Right ventricle myocardium inferior (tissue), 1 donor: ENCODE results near the gene ACYP2. TPM values are rescaled to one million over a fixed set of nuclear protein-coding genes. Genes with fewer than 3 reads are reported as not detected.

Experiments used
- ATAC-seq: fragments of 200-7000 bp; cut with Tn5 transposase; one replicate; pipeline ENCODE4 v1.9.1; 2020; ENCODE audit warnings: mild to moderate bottlenecking, moderate library complexity
- DNase-seq: peaks from one replicate; pipeline ENCODE4 v3.0.0; 2021; ENCODE audit errors: missing footprints
- intact Hi-C: fragments of 100-400 bp; cut with DNase I; formaldehyde crosslinking; loops from one replicate; pipeline ENCODE4 v1.11.0; 2022
- total RNA-seq: library from RNA; stranded (reverse); fragmentation: NEBNext Ultra II Directional; extraction: Animal tissue kit (Norgen Biotek cat#: 25700); gene quantifications from one replicate; pipeline ENCODE4 v1.2.1, GENCODE V29; 2021
- donor health status: DM: no; HTN: yes; CAD: no; lungs with severe emphysema.

Gene ACYP2
- total RNA-seq, 1 donor from 2014 or later: 62.6 TPM

DNA sequence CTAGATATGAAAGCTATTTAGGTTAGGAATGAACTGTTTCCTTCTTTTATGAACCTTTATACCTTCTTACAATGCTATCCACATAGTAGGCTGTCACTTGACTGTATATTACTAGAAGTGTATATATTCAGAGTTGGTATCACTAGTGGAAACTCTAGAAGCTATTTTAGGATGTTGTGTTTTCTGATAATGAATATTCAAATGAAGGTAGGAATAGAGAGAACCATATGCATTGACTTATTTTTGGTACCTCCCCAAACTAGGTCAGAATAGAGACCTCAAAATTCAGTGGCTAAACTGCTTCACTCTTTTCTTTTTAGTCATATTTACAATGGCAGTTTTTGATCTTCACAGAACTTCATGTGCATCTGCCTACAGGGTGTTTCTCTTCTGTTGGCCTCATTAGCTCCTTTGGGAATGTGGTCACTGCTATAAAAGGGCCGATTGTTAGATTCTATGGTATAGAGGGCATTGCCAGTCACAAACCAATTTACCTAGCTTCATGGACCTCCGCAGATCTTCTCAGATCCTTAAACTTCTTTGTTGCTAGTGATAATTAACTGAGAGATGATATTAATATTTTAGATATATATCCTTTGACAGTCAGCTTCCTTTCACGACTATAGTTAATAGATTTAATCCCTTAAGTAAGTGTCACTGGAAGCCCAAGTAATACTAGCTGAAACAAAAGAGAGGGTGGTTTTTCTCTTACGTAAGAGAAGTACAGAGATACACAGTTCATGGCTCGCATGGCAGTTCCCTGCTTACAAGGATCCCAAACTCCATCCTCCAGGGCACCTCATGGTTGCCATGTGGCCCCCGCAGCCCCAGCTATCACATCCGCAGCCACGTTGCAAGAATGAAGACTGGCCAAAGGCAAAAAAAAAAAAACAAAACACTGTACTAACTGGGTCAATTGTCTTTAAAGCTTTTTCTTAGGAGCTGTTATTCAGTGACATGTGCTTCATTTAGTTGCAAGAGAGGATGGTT lies 79.6 kb downstream of the ACYP2 start:
- intact Hi-C loops: no loop called here
- ATAC-seq (no peak), DNase-seq (no peak)

DNA sequence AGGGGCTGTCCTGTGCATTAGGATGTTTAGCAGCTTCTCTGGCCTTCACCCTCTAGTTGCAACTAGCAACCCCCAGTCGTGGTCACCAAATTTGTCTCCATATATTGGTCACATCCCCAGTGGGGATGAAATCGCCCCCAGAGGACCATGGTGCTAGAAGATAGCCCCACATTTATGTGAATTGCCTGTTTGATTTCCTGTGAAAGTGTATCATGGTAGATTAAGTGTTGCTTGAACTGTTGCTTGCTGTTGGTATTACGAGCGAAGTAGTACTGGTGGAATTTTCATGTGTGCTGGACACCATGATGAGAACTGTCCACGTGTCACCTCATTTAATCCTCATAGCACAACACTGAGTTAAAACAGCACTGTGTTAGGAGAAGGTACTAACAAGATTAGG lies 81.2 kb downstream of the ACYP2 start:
- intact Hi-C loops: no loop called here
- DNase-seq: no peak

DNA sequence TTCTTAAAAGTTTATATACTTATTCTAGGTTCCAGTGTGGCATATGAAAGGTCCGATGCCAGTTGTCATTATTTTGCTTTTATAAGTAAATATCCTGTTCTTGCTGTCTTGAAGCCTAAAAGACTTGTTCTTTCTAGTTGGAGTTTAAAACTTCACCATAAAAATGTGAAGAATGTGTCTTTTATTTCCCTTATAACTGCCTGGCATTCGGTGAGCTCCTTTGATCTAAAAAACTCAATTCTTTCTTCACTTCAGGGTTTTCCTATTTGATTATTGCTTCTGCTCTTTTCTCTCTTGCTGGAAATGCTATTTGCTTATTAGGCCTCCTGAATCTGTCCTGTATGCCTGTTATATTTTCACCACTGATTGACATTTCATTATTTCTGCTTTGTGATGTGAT lies 89.1 kb downstream of the ACYP2 start:
- DNase-seq: no peak
- ATAC-seq: no peak
- intact Hi-C loops: no loop called here

More for the DNA sequence above, 81.2 kb downstream of the ACYP2 start:
- ATAC-seq: no peak

DNA sequence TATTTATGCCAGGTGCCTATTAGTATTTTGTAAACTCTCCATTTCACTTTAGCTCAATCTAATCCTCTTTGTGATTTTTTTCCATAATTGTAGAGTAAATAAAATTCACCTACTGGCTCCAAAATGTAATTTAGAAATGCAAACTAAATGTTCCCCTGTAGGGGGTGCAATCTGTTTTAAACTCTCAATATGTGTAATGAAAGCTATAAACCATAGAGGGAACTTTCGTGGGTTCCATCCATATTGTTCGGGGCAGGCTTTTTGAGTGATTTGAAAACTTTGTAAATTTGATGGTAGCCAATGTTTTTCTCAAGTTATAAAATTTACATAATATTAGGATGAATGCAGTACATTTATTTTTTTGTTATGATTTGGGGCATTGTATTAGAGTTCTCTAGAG lies 91.2 kb downstream of the ACYP2 start:
- DNase-seq (no peak), ATAC-seq (no peak)
- intact Hi-C loops: loop anchor here (5.0 kb wide), 2 partner anchors 126 to 316 kb away; a partner anchor contains a TSS

DNA sequence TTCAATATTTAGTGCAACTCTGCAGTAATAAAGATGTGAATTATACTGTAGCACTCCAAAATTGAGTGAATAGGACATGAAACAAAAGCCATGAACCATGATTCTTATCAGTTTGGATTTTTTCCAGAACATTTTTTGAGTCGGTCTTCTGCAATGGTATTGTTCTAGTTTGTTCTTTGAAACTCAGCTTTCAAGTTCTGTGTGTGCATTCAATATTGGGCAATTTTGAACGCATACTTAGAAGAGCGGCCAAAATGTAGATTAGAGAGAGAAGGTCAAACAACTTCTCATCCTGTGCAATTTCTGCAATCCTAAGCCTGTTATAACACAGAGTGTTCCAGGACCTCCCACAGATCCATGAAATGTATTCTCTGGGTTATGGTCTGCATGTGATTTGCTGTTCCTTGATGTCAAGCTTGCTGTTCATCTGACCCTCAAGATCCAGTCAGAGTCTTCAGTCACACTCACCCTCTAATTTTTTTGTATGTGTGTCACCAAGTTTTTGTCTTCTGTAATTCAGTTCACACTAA lies 92.3 kb downstream of the ACYP2 start:
- peak; percentile 24 for ATAC-seq
- intact Hi-C loops: loop anchor here (2.0 to 5.0 kb wide), 3 partner anchors 125 to 315 kb away; a partner anchor contains a TSS
- DNase-seq: no peak

DNA sequence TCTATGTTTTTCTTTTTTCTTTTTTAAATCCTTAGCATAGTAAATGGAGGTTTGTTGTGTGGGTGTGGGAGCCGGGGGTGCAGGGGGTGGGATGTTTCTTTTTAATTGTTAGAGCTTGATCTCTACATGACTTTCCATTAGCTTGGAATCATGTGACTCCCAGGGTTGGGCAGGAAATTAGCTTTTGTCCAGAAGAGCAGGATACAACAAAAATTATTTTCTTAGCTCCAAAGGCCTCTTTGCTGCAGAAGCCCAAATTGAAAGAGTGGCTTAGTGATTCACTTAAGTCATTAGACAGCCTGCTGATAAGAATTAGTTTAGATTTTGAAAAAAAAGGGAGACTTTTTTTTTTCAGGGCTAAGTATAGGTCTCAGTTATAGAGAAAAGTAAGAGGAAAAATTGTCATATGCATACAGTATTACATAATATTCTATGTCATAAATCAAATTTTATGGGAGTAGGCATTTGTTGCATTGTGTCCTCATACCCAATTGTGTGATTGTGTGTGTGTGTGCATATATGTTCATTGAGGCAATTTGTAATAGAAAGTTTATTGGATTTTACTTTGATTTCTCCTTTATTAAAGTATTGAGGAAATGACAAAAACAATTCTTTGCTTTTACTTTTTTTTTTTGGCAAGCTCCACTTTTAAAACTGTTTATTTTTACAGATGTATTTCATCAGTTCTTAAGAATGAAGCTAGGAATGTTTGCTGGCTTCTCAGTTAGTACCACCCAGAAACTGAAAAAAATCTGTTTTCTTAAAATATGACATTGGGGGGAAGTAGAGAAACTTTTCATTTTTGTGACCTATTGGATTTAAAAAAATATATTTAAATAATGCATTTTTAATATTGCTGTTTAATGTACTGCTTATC lies 93.2 kb downstream of the ACYP2 start:
- intact Hi-C loops: loop anchor here (2.0 to 5.0 kb wide), 3 partner anchors 124 to 314 kb away; a partner anchor contains a TSS
- DNase-seq (no peak), ATAC-seq (peak; percentile 3)

DNA sequence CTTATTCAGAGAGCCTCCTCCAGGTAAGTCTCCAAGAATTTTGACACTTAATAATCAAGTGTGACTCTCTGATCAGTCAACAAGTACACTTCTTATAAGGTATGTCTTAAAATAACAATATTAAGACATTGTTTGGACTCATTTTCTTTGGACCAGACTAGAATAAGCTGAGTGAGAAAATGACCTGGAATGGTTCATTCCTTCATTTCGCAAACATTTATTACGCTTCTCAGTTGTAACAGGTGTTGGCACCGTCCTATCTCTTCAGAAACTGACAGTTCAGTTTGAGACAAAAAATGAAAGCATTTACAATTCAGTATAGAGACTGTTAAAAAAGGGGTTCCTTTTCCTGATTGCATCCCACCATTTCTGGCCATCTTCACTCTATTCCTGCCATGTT lies 94.0 kb downstream of the ACYP2 start:
- peak; percentile 38 for ATAC-seq
- intact Hi-C loops: loop anchor here (2.0 to 5.0 kb wide), 3 partner anchors 123 to 313 kb away; a partner anchor contains a TSS
- no peak for DNase-seq

DNA sequence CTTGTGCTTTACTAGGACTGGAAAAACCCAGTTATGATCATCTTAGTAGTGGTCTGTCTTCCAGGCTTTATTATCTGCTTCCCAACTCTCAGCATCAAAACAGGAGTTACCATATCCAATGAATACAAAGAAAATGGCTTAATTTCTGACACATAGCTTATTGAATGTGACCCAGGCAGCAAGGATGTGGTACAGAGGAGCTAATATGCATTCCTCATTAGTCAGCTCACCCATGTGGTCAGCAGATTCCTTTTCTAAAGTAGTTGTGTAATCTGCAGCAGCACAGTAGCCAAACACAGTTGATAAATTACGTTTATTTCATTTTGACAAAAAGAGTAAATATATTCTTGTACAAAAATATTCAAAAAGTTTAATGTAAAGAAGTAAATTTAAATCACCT lies 97.0 kb downstream of the ACYP2 start:
- ATAC-seq (peak; percentile 76), DNase-seq (no peak)
- intact Hi-C loops: no loop called here

DNA sequence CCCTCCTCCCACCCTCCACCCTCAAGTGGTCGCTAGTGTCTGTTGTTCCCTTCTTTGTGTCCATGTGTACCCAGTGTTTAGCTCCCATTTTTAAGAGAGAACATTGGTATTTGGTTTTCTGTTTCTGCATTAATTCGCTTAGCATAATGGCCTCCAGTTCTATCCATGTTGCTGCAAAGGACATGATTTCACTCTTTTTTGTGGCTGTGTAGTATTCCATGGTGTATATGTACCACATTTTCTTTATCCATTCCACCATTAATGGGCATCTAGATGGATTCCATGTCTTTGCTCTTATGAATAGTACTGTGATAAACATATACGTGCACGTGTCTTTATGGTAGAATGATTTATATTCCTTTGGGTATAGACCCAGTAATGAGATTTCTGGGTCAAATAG lies 97.7 kb downstream of the ACYP2 start:
- no peak for ATAC-seq

DNA sequence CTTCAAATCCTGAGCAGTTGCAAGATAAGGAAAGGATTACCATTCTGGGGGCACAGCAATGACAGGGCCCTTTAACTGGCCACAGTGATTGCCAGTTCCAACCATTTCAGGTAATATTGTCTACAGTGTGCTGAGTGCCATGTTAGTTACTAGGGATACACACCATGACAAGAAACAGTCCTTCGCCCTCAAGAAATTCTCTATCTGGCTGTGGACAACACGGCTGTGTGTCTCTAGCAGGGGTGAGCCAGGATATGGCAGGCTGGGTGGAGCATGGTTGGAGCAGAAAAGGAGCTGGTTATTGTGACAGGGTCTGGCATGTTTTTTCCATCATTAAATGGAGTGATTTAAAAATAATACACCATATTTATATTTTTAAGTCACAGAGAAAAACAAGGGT lies 109.6 kb downstream of the ACYP2 start:
- DNase-seq: no peak
- ATAC-seq: no peak
- intact Hi-C loops: no loop called here

More for the DNA sequence above, 97.7 kb downstream of the ACYP2 start:
- no peak for DNase-seq
- intact Hi-C loops: no loop called here

DNA sequence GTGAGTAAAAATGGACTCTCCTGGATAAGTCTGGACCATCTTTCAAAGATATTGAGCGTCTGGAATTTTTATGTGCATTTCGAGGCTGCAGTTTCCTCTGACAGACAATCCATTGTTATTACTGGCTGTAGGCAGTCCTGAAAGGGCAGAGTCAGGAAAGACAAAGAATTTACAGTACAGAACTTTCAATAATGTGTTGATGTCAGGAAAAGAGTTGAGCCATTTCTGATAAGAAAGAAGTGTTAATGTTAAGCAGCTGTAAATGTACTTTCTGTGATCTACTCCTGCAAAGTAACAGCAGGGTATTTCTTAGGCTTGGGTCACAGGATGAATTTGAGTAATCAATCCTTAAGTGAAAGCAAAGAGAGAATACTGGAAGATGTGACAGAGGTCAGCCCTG lies 110.8 kb downstream of the ACYP2 start:
- ATAC-seq (peak; percentile 16), DNase-seq (no peak)
- intact Hi-C loops: loop anchor here (2.0 kb wide), 1 partner anchor 31 kb away; the partner anchor contains the start of gene TSPYL6

DNA sequence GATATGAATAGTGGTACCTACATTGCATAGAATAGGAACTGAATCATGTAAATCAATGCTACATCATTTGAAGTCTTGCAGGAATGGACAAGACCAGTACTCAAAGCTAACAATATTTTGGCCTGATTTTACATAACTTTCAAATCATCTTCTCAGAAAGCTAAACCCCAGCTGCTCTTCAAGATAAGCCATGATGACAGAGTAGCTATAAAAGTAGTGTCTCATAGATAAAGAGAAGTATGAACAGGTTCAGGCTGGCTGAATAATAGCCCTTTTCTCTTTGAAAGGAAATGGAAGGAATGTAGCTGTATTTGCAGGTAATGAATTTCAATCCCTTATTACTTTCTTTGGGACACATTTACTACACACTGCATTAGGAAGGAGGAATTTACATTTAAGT lies 112.4 kb downstream of the ACYP2 start:
- ATAC-seq (no peak), DNase-seq (no peak)
- intact Hi-C loops: loop anchor here (2.0 kb wide), 1 partner anchor 29 kb away; the partner anchor contains the start of gene TSPYL6

DNA sequence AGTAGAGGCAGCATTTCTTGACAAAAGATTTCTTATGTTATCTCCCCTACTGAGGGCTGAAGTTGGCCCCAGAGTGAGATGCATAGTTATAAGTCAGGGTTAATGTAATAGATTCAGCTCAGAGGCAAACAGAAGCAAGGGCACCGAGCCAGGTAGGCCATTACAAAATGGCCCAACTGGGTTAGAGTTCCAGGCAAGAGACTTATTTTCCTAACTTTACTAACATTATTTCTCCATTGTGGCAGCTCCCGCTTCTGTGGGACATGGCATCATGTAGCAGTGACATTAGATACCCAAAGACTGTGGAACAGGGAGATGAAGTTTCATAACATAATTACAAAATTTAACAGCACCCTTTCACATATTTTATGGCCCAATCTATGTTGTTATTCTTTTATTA lies 113.5 kb downstream of the ACYP2 start:
- intact Hi-C loops: no loop called here
- DNase-seq: peak; percentile 67
- peak; percentile 28 for ATAC-seq

DNA sequence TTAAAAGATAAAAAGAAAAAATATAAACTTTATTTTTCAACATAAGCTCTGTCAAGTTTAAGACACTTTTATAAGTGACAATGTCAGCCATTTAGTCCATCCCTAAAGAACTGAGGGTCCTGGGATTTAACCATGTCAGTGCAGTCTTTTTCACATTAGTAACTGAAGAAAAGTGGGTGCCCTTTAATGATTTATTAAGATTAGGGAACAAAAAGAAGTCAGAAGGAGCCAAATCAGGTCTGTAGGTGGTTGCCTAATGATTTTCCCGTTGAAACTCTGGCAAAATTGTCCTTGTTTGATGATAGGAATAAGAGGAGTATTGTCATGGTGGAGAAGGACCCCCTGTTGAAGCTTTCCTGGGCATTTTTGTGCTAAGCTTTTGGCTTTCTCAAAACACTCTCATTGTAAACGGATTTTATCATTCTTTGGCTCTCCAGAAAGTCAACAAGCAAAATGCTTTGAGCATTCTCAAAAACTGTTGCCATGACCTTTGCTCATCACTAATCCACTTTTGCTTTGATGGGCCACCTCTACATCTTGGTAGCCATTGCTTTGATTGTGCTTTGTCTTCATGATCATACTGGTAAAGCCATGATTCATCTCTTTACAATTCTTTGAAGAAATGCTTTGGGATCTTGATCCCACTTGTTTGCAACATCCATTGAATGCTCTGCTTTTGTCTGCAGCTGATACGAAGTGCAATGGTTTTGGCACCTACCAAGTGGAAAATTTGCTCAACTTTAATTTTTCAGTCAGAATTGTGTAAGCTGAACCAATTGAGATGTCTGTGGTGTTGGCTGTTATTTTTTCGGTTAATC lies 118.6 kb downstream of the ACYP2 start:
- intact Hi-C loops: no loop called here
- no peak for ATAC-seq
- no peak for DNase-seq

DNA sequence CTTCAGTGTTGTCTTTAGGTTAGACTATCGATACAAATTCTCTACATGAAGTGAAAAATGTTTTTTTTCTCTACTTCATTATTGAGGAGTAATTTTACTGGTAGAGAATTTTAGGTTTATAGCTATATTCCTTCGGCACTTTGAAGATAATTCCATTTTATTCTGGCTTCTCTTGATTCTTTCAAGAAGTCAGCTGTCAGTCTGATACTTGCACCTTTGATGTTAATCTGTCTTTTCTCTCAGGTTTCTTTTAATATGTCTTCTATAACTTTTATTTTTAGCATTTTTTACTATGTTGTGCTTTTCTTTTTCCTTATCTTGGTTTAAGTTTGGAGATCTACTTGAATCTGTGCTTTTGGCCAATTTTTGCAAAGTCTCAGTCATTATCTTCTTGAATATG lies 122.0 kb downstream of the ACYP2 start:
- no peak for ATAC-seq
- no peak for DNase-seq
- intact Hi-C loops: no loop called here

DNA sequence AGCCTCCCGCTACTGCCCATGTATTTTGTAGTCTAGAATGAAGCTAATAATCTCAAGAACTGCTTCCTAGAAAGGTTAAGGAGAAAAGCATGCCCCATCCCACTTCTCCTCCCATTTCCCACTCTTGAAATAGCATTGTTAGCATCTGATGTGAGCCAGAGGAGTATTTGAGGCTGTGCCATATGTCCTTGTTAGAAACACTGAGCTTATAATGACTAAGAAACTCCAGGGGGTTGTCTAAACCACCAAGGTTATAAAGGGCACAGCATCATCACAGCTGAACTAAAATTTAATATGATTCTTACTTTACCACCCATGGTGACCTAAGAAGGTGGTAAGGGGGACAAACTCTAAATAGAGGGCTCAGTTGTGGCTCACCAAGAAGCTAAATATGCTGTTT lies 124.0 kb downstream of the ACYP2 start:
- DNase-seq: no peak
- ATAC-seq: no peak
- intact Hi-C loops: no loop called here

DNA sequence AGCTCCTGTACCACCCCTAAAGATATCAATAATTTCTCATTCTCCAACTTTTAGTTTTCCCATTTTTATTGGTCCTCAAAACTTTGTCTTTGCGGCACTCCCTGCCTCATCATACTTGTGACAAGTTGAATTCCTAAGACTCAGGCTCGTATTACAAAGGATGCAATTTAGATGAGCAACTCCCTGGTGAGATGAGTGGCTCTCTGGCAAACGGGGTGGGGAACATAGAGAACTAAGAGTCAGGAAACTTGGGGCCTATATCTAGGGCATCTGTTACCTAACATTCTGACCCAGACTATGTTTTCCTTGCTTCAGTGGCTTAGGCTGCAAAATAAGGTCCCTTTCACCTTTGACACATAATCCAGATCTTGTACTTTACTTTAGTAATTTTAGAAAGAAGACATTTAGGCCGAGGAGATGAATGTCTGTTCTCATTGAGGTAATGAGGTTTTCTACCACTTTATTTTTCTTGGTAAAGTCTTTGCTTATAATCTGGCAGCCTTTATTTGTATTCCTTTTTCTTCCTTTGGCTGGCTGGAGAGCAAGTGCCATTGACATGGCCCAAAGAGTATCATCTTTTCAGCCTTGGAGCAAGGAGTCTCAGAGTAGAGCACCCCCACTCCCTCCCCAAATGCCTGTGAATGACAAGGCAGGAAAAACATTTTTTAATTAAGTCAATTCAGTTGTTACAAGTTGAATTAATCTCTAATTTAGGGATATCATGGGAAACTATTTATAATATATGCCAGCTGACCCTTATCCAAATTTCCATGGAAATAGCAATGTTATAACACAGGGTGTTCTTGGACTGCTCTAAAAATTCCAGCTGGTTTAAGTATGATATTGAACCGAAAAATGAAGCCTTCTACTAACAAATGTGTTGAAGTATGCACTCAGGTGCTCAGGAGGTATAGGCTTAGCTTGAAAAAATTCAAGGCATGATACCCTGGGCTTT lies 125.4 kb downstream of the ACYP2 start:
- intact Hi-C loops: no loop called here
- DNase-seq: no peak
- ATAC-seq: peak; percentile 92
